ENCODE measurements around the gene SESN1. TPM values are rescaled to one million over a fixed set of nuclear protein-coding genes. Genes with fewer than 3 reads are reported as not detected.
A peak's percentile ranks its signal among the peaks of the same experiment; 100 is the strongest.
"Not testable (repeated sequence)": the region's sequence is repeated elsewhere in the genome, so short reads cannot be mapped to it uniquely, and the experiment has no call there.

The SESN1 gene
- total RNA-seq (2014; rRNA removed; shearing (Covaris generic)) (7.7 and 10.8 TPM in 2 replicates), total RNA-seq (2022) (13.8 and 14.8 TPM in 2 replicates), Bru-seq, nascent RNA (percentile 67 among the genes with signal in this experiment), BruChase-seq, experiment 1, labeled RNA remaining after a 6-hour chase (percentile 63 among the genes with signal in this experiment), BruChase-seq, experiment 2, labeled RNA remaining after a 2-hour chase (percentile 63 among the genes with signal in this experiment)
- long read RNA-seq, transcript SESN1-204 (10 exons, 3,509 nt) = major isoform, 20 of 29 reads
- long read RNA-seq, transcript SESN1-202 (10 exons, 2,676 nt) = minor isoform, 6 of 29 reads
- long read RNA-seq, partial matches to known transcripts = 2 of 29 reads
- long read RNA-seq, other reads (novel, unspliced or antisense) = 1 of 29 reads

DNA sequence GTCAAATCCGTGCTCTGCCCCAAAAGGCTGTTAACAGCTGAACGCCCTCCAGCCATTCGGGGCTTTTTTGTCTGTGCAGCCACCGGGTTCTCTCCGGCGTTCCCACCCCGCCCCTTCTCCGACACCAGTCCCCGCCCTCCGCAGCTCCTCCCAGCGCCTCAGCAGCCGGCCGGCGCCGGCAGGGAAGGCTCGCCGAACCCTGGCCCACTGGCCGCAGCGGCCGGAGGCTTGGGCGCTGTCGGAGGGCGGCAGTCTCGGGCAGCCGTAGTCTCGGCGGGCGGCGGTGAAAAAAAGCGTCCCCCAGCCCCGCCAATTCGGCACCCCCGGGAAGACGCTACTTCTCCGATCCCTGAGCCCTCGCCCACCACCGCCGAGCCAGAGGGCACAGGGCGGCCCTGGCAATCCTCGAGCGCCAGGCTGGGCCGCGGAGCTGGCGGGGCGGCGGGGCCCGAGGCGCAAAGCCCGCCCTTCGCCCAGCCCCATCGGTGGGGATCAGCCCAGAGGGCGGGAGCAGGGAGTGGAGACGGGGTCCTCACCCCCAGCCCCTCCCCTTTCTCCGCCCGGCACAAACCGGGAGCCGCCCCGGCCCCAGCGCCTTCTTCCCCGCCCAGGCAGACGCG lies at the start of gene SESN1:
SESN1 (minus strand) TSS at position 431 of the 620 bp plus-strand sequence. CDS start 773 bp downstream, outside the sequence.
- POLR2A ChIA-PET = interaction anchor here (0.6 to 5.8 kb wide), 11 partner anchors 9 to 503 kb away, joined by 3 to 54 read pairs (median 3); partner anchors contain the start of gene ARMC2
- Histone ChIP-seq H3K4me2 (ENCODE audit: low read length) (peak within 1 kb of the TSS; percentile 93), H3K79me2 (ENCODE audit: insufficient read depth, low read depth, low read length) (peaks cover 62% of the 10 kb centered on the region), H3K9me2 (ENCODE audit: insufficient read depth, low read length) (no peaks in the 10 kb centered on the region), H2AFZ (ENCODE audit: low read length) (peak within 1 kb of the TSS; percentile 95), H3K36me3 (ENCODE audit: insufficient read depth, low read length) (no peaks in the 10 kb centered on the region), H4K20me1 (ENCODE audit: insufficient read depth, low read length) (peaks cover 15% of the 10 kb centered on the region; the same call in 1 of the 2 replicates), H3K27ac (ENCODE audit: low read depth, low read length, poor library complexity, severe bottlenecking) (peak within 1 kb of the TSS; percentile 87), H3K4me3 (ENCODE audit: low read depth, low read length, poor library complexity, severe bottlenecking) (peak within 1 kb of the TSS; percentile 92), H3K9me3 (ENCODE audit: low read length) (no peaks in the 10 kb centered on the region), H3K4me1 (ENCODE audit: insufficient read depth, low read length, poor library complexity, severe bottlenecking) (peaks cover 32% of the 10 kb centered on the region)
- intact Hi-C loops (cut with micrococcal nuclease; ENCODE audit: unreplicated experiment) = loop anchor here (2.0 to 10.0 kb wide), 3 partner anchors 288 to 1137 kb away; partner anchors contain the start of genes CD164, MICAL1 and SEC63
- peak; percentile 91 for DNase-seq (ENCODE audit: low spot score)
- CTCF ChIA-PET (ENCODE audit: unreplicated experiment) = interaction anchor here (0.6 to 0.7 kb wide), 3 partner anchors 10 to 255 kb away, joined by 3 read pairs; no protein-coding TSS in a partner anchor
- TF ChIP-seq EZH2phosphoT487 (IDR thresholded peaks at IDR 0.05; ENCODE audit: borderline replicate concordance, low read depth, low read length) = no peak
- TF ChIP-seq, protein P1, sequence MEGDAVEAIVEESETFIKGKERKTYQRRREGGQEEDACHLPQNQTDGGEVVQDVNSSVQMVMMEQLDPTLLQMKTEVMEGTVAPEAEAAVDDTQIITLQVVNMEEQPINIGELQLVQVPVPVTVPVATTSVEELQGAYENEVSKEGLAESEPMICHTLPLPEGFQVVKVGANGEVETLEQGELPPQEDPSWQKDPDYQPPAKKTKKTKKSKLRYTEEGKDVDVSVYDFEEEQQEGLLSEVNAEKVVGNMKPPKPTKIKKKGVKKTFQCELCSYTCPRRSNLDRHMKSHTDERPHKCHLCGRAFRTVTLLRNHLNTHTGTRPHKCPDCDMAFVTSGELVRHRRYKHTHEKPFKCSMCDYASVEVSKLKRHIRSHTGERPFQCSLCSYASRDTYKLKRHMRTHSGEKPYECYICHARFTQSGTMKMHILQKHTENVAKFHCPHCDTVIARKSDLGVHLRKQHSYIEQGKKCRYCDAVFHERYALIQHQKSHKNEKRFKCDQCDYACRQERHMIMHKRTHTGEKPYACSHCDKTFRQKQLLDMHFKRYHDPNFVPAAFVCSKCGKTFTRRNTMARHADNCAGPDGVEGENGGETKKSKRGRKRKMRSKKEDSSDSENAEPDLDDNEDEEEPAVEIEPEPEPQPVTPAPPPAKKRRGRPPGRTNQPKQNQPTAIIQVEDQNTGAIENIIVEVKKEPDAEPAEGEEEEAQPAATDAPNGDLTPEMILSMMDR (conservative IDR thresholded peaks at IDR 0.05; ENCODE audit: low read length) = no peak
- BruUV-seq (replicated peaks) = no TSS peak

DNA sequence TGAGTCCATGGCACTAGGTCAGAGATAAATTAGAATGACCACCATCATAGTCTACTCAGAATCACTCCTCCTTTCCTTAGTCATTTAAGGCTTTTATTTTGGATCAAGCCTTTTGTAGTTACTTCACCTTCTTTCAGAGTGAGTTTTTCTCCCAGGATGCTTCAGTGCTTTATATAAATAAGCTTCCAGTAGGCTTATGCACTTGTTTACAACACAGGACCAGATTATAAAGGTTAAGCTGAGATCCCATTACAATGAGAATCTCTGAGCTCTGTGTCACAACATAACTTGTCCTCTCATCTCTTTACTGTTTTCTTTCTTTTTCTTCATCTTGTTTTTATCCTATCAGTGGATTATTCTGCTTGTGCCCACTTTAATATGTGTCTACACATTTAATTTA lies 48.5 kb upstream of the SESN1 start:
- no TSS peak for BruUV-seq (replicated peaks)
- Histone ChIP-seq H3K4me2 (ENCODE audit: low read length) (no peak overlapping the region), H3K4me1 (ENCODE audit: insufficient read depth, low read length, poor library complexity, severe bottlenecking) (no peaks in the 10 kb centered on the region), H4K20me1 (ENCODE audit: insufficient read depth, low read length) (no peaks in the 10 kb centered on the region), H2AFZ (ENCODE audit: low read length) (no peak overlapping the region), H3K9me3 (ENCODE audit: low read length) (no peaks in the 10 kb centered on the region), H3K79me2 (ENCODE audit: insufficient read depth, low read depth, low read length) (no peaks in the 10 kb centered on the region), H3K9me2 (ENCODE audit: insufficient read depth, low read length) (no peaks in the 10 kb centered on the region), H3K36me3 (ENCODE audit: insufficient read depth, low read length) (peaks cover 9% of the 10 kb centered on the region), H3K4me3 (ENCODE audit: low read depth, low read length, poor library complexity, severe bottlenecking) (no peak overlapping the region), H3K27ac (ENCODE audit: low read depth, low read length, poor library complexity, severe bottlenecking) (no peak overlapping the region)
- POLR2A ChIA-PET = interaction anchor here (0.7 kb wide), 1 partner anchor 64 kb away, joined by 5 read pairs; no protein-coding TSS in a partner anchor
- CTCF ChIA-PET (ENCODE audit: unreplicated experiment) = no interaction called here
- TF ChIP-seq EZH2phosphoT487 (IDR thresholded peaks at IDR 0.05; ENCODE audit: borderline replicate concordance, low read depth, low read length) = no peak
- TF ChIP-seq, protein P1 (conservative IDR thresholded peaks at IDR 0.05; ENCODE audit: low read length) = no peak
- DNase-seq (ENCODE audit: low spot score) = no peak
- intact Hi-C loops (cut with micrococcal nuclease; ENCODE audit: unreplicated experiment) = no loop called here

DNA sequence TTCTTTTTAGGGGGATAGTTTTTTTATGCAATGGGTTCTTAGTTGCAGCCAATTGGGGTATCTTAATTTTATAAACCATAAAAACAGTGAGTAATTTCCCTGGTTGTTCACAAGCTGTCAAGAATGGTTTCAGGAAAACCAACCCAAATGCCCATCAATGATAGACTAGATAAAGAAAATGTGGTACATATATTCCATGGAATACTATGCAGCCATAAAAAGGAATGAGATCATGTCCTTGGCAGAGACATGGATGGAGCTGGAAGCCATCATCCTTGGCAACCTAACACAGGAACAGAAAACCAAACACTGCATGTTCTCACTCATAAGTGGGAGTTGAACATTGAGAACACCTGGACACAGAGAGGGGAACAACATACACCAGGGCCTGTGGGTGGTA lies 47.4 kb upstream of the SESN1 start:
- H3K36me3 ChIP-seq (ENCODE audit: insufficient read depth, low read length); H4K20me1 ChIP-seq (ENCODE audit: insufficient read depth, low read length); CTCF ChIA-PET (ENCODE audit: unreplicated experiment); H3K4me1 ChIP-seq (ENCODE audit: insufficient read depth, low read length, poor library complexity, severe bottlenecking); H2AFZ ChIP-seq (ENCODE audit: low read length); BruUV-seq (replicated peaks); DNase-seq (ENCODE audit: low spot score); intact Hi-C loops (cut with micrococcal nuclease; ENCODE audit: unreplicated experiment); H3K9me2 ChIP-seq (ENCODE audit: insufficient read depth, low read length); H3K4me3 ChIP-seq (ENCODE audit: low read depth, low read length, poor library complexity, severe bottlenecking); H3K27ac ChIP-seq (ENCODE audit: low read depth, low read length, poor library complexity, severe bottlenecking); H3K4me2 ChIP-seq (ENCODE audit: low read length); H3K9me3 ChIP-seq (ENCODE audit: low read length); POLR2A ChIA-PET; H3K79me2 ChIP-seq (ENCODE audit: insufficient read depth, low read depth, low read length): not testable (repeated sequence)

All from OCI-LY7 (cell line).